Astrocyte of the cerebellum (primary cell): ENCODE measurements around the gene SHQ1.
A peak's percentile ranks its signal among the peaks of the same experiment; 100 is the strongest.

Experiments used
- DNase-seq: peaks from one replicate; pipeline ENCODE4 v3.0.0-alpha.2; 2011; ENCODE audit warnings: low read depth
- H3K4me3 ChIP-seq: 2 replicates; pipeline ENCODE4 v1.5.1; 2011; ENCODE audit warnings: mild to moderate bottlenecking, low read depth, low read length, moderate library complexity
- in situ Hi-C: cut with HindIII; loops from 2 replicates; pipeline ENCODE4 v1.10.0; 2017; ENCODE audit warnings: low sequenced_read_pairs
- TF ChIP-seq, protein P1 (sequence below): IDR thresholded peaks from 2 replicates; pipeline ENCODE4 v1.5.1; 2012; ENCODE audit warnings: low read length, low read depth, moderate library complexity, mild to moderate bottlenecking; ENCODE audit errors: missing control alignments

The SHQ1 gene

DNA sequence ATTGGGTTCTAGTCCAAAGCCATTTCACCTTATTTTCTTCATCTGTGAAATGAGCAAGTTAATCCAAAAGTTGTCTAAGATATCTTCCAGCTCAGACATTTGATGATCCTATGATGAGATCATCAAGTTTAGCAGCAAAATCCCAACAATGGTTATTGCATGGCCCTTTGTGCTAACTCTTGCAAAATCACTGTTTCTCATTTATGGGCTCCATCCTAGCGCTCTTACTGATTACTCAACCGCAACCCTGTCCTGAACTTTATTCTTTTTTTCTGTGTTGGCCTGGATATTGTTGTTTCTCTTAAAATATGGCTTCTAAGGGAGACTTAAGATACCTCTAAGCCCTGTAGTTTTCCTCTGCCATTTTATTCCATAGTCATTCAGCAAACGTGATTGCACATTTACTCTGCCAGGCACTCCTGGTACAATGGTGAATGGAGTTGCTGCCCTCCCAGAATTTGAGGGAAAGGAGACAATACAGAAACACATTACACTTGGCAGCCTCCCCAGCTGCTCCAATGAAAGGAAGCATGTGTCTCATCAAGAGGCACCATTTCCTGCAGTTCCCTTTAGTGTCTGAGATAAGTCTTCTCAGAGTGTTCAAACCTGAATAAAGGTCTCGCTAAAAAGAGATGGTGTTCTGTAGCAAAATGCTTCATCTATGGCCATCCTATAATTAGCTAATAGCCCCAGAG lies 44.0 kb upstream of the SHQ1 start:
- TF ChIP-seq, protein P1, sequence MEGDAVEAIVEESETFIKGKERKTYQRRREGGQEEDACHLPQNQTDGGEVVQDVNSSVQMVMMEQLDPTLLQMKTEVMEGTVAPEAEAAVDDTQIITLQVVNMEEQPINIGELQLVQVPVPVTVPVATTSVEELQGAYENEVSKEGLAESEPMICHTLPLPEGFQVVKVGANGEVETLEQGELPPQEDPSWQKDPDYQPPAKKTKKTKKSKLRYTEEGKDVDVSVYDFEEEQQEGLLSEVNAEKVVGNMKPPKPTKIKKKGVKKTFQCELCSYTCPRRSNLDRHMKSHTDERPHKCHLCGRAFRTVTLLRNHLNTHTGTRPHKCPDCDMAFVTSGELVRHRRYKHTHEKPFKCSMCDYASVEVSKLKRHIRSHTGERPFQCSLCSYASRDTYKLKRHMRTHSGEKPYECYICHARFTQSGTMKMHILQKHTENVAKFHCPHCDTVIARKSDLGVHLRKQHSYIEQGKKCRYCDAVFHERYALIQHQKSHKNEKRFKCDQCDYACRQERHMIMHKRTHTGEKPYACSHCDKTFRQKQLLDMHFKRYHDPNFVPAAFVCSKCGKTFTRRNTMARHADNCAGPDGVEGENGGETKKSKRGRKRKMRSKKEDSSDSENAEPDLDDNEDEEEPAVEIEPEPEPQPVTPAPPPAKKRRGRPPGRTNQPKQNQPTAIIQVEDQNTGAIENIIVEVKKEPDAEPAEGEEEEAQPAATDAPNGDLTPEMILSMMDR: no peak
- DNase-seq: peak; percentile 72
- in situ Hi-C loops: no loop called here
- H3K4me3 ChIP-seq: no peak overlapping the region

DNA sequence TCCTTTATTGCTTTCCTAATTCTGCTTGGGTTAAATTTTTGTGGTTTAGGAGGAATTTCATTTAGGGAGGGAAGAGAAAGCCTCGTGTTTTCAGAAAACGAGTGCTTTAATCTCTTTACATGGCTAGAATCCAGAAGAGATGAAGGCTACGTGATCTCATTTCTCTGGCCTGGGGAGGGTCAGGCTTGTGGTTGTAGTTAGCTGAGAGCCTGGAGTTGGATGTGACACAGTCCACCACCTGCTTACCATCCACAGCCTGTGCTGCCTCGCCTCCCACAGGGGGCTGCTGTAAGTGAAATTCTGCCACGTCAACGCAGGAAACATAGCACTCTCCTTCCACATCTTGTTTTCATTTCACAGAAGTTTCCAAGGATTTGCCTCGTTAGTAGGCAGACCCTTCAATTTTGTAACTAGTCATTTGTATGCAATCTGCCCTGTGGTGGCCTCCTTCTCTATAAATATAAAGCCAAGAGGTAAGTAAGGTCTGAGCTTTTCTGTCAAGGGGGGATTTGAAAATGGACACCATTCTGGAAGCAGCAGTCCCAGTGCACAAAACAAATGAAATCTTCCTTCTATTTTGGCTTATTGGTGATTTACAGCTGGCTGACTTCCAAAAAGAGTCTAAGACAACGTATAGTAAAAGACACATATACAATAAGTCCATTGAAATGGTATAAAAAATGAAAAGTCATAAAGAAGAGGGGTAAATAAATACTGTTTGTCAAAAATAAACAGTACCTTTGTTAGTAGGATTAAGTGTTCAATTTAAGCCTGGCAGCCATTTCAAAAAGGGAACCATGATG lies 43.0 kb upstream of the SHQ1 start:
- peak overlapping the region; percentile 70 for H3K4me3 ChIP-seq
- DNase-seq: peak; percentile 99
- TF ChIP-seq, protein P1: peak; percentile 37
- in situ Hi-C loops: no loop called here

DNA sequence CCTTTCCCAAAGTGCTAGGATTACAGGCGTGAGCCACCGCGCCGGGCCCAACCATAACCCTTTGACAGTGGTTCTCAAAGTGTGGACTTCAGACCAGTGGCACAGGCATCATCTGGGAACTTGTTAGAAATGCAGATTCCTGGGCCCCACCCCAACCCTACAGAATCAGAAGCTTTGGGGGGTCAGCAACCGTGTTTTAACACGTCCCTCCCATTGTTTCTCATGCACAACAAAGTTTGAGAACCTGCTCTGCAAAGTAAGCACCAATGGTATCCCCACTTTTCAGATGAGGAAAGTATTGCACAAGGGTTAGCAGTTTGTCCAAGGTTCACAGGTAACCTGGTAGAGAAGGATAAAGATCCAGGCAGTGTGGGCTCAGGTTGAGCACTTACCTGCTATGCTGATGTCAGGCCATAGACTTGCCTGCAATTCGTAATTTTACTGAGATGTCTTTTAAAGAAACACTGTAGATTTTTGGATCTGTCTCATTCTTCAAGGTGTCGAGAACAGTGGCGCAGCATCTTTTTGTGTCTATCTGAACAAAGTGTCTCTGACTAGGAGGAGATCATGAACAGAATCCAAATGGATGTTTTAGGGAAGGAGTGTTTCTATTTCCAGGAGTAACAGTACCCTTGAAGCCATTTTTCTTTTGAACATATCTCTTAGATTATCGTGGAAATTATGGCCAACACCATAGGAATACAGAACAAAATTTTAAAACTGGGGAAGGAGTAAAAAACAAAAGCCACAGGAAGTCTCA lies 42.1 kb upstream of the SHQ1 start:
- TF ChIP-seq, protein P1: no peak
- H3K4me3 ChIP-seq: peak overlapping the region; percentile 70
- no peak for DNase-seq
- in situ Hi-C loops: no loop called here

DNA sequence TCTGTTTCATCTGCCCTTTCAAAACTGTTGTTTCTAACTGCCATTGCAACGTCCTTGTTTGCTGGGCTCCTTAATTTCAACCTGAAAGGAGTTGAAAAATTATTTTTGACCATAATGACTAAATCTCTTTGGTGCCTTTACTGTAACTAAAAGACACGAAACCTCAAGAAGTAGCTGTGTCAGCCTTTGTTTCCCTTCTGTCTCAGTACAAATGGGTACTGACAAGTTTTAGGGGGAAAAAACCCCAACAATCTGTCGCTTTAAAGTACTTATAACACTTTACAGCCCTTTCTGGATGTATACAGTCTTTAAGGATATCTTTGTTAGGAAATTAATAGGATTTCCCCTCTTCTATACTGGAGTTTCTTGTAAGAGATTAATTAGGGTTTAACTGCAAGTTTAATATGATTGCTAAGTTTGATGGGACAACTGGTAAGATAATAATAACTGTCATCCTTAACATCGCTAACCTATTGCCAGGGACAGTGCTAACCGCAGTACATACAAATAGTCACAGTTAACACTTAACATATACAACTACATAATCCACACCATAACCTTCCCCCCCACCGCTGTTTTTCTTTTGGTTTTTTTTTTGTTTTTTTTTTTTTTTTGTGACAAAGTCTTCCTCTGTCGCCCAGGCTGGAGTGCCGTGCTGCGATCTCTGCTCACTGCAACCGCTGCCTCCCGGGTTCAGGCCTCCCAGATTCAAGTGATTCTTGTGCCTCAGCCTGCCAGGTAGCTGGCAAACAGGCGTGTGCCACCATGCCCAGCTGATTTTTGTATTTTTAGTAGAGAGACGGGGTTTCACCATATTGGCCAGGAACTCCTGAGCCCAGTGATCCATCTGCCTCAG lies 41.3 kb upstream of the SHQ1 start:
- in situ Hi-C loops: no loop called here

DNA sequence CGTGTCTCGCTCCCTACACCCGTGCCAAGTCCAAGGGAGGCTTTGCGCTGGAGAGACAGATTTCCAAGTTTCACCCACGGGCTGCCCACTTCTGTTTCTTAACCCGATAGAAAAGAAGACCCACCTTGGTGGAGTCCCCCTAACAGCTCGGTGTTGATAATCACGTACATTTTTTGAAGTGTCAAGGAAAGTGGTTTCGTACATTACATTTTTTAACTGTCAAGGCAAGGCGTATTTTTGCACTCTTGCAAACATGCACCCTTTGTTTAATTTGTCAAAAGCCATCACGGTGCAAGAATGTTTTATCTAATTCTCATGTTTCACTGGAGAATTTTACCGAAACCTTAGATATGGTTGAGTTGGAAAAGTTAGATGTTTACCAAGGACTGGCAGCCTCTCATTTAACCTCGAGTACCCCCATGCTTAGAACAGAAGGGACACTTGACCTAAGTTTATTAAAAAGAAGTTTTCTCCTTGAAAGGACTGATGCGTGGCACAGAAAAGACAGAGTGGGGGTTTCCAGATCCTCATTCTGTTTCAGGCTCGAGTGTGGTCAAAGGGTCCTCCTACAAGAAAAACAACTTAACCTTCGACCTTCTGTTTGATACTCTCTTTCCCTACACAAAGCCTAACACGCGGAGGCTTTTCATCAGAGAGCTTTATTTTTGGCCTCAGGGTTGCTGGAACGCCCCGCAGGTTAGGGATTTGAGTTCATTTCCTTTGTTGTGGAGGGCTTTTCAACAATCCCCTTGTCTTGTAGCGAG lies 40.5 kb upstream of the SHQ1 start:
- in situ Hi-C loops: no loop called here
- H3K4me3 ChIP-seq: peak overlapping the region; percentile 70
- TF ChIP-seq, protein P1: no peak
- no peak for DNase-seq

More for the DNA sequence above, 41.3 kb upstream of the SHQ1 start:
- no peak for DNase-seq
- TF ChIP-seq, protein P1: no peak
- H3K4me3 ChIP-seq: peak overlapping the region; percentile 70
